HG03432 (cell line): ENCODE measurements around the gene VPS13C.

Experiments
- ATAC-seq: cut with Tn5 transposase; IDR thresholded peaks from one replicate; pipeline ENCODE4 v1.9.1; 2021; ENCODE audit warnings: mild to moderate bottlenecking, moderate library complexity; ENCODE audit not compliant: unreplicated experiment

Gene VPS13C

DNA sequence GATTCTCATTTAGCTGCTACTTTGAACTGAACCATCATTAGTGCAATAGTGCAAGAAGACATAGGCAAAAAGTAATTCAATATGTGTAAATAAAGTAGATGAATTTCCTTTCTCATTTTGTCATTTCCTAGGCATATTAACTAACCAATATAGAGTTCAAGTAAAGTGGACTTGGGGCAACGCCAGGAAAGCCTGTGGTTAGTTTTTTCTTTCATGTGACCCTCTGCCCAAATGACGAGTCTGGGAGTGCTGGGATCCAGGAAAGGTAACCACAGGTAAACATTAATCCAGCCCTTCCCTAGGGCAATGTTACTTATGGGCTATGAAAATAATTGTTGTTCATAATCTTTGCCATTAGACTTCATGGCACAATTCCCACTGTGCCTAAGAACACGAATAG, 181.0 kb downstream of the VPS13C start:
- ATAC-seq: no peak

DNA sequence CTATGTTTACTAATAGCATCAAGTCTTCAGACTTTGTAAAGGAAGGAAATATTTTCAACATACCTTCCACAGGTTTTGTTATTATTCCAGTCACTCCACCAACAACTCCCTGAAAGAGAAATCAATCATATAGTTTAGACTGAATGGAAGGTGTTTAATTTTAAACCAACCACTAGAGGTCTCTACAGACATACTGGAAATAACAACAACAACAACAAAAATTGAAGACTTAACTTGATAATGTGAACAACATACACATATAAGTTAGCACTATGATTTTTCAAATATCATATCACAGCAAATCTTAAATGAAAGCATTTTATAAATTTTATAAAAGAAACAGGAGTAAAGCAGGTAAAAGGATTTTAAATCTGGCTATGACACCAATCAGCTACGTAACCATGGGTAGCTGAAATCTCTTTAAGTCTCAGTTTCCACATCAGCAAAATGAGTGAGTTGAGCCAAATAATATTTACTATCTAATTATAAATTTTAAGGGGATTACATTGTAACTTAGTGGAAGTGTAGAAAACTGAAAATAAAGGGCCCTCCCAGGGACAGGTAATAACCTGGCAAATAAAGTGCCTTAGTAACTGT, 188.2 kb downstream of the VPS13C start:
- no peak for ATAC-seq

DNA sequence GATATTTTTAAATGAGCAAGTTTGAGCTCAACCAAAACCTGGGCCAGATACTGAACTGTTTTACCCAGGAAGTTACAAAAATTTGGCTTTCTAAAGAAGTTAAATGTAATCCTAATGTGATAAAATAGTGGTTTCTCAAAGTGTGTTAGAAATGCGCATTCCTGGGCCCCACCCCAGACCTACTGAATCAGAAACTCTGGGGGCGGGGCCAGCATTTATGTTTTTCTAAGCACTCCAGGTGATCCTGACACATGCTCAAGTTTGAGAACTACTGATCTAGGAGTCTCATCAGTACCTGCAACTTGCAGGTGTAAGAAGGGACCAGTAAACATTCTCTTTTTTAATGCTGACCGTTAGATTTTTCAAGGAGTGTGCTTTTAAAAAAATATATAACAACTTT, 190.6 kb downstream of the VPS13C start:
- no peak for ATAC-seq

DNA sequence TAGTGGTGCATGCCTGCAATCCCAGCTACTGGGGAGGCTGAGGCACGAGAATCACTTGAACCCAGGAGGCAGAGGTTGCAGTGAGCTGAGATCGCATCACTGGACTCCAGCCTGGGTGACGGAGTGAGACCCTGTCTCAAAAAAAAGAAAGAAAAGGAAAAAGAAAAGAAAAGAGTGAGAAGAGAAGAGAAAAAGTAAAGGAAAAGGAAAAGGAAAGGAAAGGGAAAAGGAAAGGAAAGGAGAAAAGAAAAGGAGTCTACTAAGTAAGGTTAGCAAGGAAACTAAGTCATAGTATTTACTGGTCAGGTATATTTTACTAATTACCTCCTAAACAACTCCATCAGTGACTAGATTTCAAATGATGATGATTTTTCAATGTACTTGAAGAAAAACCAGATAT, 198.3 kb downstream of the VPS13C start:
- ATAC-seq: no peak

DNA sequence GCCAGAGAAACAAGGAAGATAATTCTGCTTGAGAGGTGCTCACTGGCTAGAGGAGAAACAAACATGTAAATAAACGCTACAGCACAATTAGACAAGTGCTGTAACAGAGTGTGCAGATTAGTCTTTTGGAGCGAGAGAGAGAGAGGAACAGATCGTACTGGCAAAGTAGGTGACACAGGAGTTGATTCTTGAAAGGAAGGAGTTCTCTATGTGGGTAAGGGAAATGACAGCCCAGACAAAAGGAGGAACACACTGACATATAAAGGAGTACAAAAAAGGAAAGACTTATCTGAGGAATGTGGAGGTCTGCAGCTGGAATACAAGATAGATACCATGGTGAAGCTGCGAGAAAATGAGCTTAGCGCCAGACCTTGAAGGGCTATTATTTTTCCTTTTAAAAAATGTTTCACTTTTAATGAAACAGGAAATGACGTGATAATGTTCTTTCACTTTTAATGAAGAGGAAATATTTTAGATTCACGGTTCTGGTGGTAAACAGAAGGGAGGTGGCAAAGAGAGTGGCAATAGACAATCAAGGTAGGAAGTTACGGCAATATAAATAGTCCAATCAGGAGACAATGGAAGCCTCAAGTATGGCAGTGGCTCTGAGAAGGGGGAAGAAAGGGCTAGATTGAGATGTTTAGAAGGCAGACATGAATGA, 202.9 kb downstream of the VPS13C start:
- peak; percentile 42 for ATAC-seq

DNA sequence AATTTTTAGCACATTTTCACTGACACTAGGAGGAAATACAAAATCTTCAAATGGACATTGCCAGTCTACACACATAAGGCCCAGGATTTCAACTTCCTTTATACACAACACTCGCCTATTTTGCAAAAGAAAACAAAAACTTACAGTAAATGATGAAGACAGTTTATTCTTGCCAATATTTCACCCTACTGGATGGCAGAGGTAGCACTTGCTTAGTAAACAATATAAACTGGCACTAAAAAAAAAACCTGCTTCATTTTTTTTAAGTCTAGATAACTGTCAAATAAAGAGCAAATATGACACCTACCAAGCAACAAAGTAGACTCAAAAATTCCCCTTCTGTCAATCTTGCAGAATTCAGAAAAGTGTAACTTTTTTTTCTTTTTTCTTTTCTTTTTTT, 204.0 kb downstream of the VPS13C start:
- ATAC-seq: no peak

DNA sequence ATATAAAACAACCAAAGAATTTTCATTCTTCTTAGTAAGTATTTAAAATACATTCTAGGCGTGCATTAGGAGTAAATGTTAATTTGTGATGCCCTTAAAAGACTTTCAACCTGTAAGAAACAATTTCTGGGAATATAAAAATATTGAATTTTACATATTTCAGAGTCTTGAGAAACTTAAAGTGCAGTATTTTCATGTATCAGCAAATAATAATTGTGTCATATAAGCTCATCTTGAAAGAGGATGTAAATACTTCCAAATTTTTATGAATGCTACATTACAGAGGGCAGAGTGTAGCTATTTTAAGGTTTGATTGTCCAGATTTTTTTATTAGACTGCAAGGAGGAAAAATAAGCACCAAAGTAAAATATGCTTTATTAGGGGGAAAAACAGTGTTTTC, 207.1 kb downstream of the VPS13C start:
- no peak for ATAC-seq

DNA sequence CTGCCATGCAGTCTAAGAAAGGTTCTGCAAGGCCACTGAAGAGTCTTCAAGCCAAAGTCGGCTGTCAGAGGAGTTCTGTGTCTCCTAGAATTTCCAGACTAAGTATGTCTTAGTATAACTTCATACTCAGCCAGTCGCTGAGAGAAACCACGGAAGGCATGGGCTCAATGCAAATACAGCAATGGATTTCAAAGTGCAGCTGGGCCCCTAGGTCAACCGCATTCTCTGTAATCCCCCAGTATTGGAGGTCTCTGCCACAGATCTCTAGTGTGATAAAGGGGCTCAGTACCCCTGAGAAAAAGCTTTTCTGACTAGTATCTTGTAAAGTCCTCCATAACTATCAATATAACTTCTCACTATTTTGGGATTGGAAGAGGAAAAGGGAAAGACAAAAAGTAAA, 208.3 kb downstream of the VPS13C start:
- ATAC-seq: no peak

DNA sequence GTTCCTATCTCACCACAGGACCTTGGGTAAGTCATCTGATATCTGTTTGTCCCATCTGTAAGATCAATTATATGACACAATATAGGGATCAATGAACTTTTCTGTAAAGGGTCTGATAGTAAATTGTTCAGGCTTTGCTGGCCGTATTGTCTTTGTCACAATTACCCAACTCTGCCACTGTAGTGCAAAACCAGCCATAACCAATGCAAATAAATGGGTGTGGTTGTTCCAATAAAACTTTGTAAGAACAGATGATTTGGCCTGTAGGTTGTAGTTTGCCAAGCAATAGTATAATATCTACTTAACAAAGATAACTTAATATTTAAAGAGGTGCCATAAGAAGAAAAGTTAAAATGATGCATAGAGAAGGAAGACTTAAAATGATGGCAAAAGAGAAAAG, 210.8 kb downstream of the VPS13C start:
- ATAC-seq: no peak

DNA sequence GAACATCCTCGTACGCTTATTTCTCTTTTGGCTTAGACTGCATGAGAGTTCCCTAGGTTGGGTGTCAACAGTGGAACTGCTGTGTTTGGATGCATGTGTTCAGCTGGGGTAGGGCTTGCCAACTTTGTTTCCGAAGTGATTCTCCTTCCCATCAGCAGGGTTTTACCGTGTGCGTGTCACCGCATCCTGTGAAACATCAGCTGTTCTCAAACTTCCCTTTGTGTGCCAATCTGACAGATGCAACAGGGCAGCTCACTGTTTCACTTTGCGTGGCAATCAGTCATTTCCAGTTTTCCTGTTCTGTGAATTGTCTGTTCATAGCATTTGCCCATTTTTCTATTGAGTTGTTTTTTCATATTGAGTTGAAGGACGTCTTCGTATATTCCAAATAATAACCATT, 218.8 kb downstream of the VPS13C start:
- no peak for ATAC-seq

DNA sequence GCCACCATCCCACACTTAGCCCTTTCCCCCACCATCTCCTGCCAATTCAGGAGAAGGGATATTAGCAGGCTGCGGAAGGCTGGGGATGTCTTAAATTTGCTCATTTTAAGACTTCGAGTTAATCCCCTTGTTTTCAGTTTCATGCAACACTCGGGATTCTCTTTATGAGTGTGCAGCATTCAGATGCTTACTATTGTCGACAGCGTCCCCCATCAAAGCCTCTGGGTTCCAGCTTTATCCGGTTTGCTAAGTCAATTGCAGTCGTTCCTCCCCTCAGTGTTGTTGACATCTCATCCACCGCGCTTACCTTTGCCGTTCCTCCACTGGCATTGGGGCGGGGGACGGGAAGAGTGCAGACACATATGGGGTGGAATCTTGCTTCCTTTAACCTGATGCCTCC, 220.2 kb downstream of the VPS13C start:
- ATAC-seq: no peak

DNA sequence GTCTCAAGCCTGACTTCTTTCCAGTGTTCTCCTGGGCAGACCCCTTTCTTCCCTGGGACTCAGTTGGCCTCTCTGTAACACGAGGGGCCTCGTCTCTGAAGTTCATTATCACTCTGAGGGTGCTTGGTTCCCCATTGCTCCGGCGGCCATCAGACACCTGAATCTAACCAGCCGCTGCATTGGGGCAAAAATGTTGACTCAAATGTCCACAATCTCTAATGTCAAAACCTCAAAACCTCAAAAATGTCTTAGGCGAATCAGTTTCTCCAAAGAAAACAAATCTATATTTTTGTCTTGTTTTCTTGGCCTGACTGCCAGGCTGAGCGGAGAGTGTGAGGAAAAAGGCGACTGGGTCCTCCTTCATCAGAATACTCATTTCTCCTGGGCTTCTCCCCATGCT, 220.7 kb downstream of the VPS13C start:
- ATAC-seq: no peak

DNA sequence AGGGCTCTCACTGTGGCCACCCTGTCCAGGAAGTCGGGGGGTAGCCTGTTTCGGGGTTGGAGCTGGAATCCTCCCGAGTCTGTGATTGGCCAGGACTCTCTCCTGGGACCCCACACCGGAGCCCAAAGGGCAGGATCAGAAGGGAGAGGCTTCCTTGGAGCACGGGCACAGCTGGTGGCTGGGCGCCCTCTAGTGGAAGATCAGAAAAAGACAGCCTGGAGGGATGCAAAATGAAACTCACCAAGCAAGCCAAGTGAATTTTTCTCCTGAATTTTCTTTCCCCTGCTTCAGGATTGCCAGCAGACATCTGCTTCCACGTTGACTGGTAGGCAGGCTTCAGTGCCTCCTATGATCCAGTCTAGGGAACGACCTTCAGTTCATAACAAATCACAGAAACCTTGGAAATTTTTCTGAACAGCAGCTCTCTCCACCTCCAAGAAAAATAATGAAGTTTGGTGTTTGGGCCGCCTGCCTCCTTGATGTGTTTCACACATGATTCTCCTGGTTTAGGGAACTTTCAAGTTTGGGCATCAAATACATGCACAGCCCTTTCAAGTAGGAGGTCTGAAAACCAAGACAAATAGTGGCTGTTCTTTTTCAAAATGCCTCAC, 224.6 kb downstream of the VPS13C start:
- ATAC-seq: no peak

DNA sequence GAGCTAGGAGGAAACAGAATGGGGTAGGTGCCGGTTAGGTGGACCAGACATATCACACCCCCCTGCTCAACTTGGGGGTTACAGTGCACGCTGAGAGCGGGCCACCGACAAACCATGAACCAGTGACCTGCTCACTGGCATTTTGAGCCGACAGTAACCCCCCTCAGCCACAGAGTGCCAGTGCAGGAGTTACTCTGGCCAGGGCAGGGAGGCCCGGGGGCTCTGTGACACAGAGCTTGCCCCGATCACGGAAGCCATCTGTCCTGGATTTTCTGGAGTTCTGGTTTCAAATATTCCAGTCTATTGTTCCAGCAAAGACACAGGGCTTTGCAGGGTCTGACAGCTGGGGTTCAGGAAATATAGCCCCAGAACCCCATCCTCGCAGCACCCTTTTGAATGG, 225.2 kb downstream of the VPS13C start:
- no peak for ATAC-seq

DNA sequence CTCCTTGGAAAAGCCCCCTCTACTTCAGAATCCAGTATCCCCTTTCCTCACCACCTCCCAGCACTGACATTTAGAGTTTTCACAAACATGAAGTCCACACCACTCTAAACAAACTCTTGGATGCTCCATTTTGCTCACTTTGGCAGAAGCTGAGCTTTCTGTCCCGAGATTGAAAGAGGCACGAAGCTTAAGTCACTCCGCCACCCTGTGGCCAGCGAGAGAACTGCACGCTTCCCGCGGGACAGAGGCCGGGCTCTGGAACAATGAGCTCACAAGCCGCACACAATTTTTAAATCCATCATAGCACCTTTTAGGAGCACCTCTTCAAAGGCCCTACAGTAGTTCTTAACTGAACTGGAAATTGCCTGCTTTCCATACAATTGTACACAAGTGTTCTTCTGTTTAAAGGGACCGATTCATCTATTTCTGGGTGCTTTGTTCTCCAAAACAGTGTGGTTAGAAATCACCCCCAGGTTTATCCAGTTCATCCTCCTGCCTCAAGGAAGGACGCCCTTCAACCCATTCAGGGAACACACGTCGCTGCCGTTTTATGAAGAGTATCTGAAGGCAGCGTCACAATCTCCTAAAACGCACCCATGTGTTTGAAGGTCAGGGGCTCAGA, 226.1 kb downstream of the VPS13C start:
- peak; percentile 67 for ATAC-seq

DNA sequence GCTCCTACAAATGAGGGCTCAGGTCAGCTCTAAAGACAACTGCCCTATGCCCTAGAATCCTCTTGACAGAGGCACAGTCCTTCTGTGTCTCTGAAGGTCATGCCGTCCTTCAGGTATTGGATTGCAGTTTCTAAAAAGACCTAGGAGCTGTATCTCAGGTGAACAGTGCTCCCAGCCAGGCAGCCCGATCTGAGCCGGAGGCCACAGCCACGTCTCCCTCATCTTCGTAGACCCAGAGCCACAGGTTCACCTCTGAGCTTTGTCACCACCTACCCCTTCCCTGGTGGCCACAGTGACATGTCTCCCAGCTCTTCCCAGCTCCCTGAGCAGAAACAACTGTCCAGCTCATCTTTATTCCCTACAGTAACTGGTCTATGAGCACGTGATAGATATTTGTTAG, 228.0 kb downstream of the VPS13C start:
- ATAC-seq: no peak

DNA sequence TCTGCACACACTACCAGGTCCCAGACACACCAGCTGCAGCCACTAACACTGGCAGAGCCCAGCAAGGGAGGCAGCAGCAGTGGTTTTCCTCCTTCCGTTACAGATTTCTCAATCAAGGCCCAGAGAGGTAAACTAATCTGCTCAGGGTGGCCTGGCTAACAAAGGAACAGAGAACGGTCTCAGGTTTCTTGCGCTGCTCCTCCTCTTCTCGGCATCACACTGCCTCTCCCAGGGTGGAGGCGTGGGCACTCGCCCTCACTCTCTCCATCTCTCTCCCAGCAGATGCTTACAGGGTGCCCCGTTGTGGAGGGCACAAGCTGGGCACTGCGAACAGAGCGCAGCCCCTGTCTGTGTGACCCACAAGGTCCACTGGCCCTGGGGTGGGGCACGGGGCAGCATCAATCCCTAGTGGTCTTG, 228.7 kb downstream of the VPS13C start:
- no peak for ATAC-seq

DNA sequence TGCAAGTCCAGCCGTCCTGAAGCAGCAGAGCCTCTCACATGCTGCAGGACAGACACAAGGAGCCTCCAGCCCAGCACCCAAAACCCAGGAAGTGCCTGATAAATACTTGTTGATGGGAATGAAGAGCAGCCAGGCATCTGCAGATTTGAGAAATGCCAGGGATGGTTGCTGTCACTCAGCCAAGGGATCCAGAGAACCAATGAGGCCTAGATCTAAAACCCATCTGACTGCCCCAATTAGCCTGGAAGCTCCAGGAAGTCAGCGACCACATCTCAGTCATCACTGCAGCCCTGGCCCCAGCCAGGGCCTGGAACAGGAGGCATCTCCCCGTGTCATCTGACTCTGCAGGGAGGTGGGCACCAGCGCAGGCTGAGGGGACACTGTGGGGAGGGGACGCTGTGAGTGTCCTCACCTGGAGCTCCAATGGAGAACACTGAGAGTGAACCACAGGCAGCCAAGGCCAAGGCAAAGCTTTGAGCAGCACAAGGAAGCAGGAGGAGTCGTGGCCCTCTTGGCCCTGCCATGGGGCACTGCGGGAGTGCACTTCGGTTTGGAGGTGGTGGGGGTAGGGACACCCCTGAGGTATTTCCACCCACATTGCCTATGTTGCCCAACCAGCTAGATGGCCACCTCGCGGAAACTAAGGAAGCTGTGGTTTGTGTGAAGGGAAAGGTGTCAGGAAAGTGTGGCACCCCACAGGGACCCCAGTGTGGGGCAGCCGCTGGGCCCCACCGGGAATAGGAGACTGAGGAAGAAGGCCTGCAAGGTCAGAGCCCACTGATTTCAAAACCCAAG, 229.5 kb downstream of the VPS13C start:
- ATAC-seq: no peak

DNA sequence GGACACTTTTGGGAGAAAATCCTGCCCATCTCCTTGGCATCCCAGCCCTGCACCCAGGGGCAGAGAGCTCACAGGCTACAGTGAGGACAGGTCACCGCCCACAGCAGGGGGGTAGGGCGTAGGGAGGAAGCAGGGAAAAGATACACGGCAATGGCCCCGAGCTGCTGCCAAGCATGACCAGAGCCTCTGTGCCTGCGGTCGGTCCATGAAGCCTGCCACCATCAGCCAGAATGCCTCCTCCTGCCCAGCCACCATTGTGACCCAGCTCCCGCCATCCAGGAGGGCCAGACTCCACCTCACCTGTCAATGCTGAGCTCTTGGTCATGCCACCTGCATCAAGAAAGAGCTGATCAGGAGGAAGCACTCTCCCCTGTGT, 230.7 kb downstream of the VPS13C start:
- ATAC-seq: no peak

DNA sequence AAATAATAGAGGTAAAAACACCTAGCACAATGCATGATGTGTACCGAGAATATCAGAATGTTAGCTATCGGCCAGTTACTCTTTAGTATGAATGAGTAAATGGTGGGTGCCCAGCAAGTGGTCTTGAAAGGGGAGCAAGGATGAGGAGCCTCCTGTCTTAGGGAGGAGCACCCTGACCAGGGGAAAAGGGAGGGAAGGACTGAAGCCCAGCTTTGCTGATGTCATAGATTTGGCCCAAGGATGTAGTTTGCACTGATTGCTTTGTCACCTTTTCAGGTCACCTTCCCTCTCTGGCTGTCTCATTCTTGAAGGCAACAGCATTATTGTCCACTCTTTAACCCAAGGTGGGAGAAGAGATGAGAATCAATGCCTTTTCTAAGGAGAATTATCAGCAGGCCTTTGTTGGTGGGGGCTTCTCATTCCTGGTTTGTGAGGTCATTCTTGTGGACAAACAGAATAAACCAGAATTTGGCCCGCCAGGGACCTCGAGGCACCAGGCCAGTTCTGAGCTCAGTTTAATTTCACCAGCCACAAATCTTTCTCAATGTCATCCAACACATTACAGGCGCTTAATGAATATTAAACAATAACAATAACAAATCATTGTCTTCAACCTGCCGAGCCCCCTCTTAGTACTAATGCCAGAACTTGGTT, 231.3 kb downstream of the VPS13C start:
- no peak for ATAC-seq

DNA sequence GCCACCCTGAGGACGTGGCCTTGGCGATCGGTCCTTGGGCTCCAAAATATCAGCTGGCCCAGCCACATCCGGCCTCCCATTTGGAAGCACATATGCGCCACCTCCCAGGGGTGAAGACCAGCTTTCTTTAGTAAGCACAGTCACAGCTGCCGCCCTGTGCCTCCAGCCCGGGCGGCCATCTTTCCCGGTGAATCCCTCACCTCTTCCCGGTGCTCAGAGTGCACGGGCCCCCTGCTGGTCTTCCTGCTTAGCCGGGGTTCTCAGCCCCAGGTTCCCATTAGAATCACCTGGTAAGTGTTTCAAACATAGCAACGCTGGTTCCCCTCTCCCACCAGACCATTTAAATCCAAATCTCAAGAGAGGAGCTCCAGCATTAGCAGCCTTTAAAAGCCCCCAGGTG, 232.2 kb downstream of the VPS13C start:
- no peak for ATAC-seq
